HepG2 (cell line): ENCODE measurements around the gene PIM3. TPM values are rescaled to one million over a fixed set of nuclear protein-coding genes. Genes with fewer than 3 reads are reported as not detected.

Source experiments
- AHR ChIP-seq: IDR thresholded peaks from 2 replicates; pipeline ENCODE4 v1.6.1; 2018; ENCODE audit warnings: missing genetic modification reagents, missing compliant biosample characterization
- HDAC2 ChIP-seq: sonication (generic); formaldehyde crosslinking; IDR thresholded peaks from 2 replicates; pipeline ENCODE4 v1.4.0; 2020; ENCODE audit warnings: missing genetic modification reagents
- HMGXB3 ChIP-seq: sonication (generic); formaldehyde crosslinking; IDR thresholded peaks from 2 replicates; pipeline ENCODE4 v1.4.0; 2020; ENCODE audit warnings: missing genetic modification reagents, borderline replicate concordance
- HNF4A ChIP-seq: sonication (generic); formaldehyde crosslinking; IDR thresholded peaks from 2 replicates; pipeline ENCODE4 v1.4.0; 2020; ENCODE audit warnings: missing genetic modification reagents
- MAZ ChIP-seq, 2 experiments: sonication (generic) in 1 of 2; formaldehyde crosslinking in 1 of 2; IDR thresholded peaks; 2 replicates each; pipeline versions ENCODE4 v1.5.0 to v1.6.1; 2012 to 2020; ENCODE audit warnings: low read depth in 2 of 2, mild to moderate bottlenecking in 2 of 2, borderline replicate concordance in 1 of 2, improper control_type of control experiment in 1 of 2, low read length in 1 of 2, missing genetic modification reagents in 1 of 2, moderate library complexity in 1 of 2
- MIER2 ChIP-seq: IDR thresholded peaks from 2 replicates; pipeline ENCODE4 v1.6.1; 2016; ENCODE audit warnings: missing biosample characterization, missing genetic modification reagents
- TCF7 ChIP-seq: sonication (generic); IDR thresholded peaks from 2 replicates; pipeline ENCODE4 v1.6.1; 2016; ENCODE audit warnings: antibody characterized with exemption, low read depth
- ZBTB33 ChIP-seq: sonication (generic); formaldehyde crosslinking; IDR thresholded peaks from 2 replicates; pipeline ENCODE4 v1.4.0; 2020; ENCODE audit warnings: missing genetic modification reagents
- ZFP36L1 ChIP-seq: sonication (generic); formaldehyde crosslinking; IDR thresholded peaks from 2 replicates; pipeline ENCODE4 v1.8.0; 2022; ENCODE audit warnings: mild to moderate bottlenecking, missing genetic modification reagents, moderate library complexity
- ZFP62 ChIP-seq: sonication (generic); formaldehyde crosslinking; IDR thresholded peaks from 2 replicates; pipeline ENCODE4 v1.4.0; 2020; ENCODE audit warnings: missing genetic modification reagents
- ZNF281 ChIP-seq: sonication (generic); formaldehyde crosslinking; IDR thresholded peaks from 2 replicates; pipeline ENCODE4 v1.4.0; 2020; ENCODE audit warnings: missing genetic modification reagents, borderline replicate concordance
- ZNF337 ChIP-seq: sonication (generic); formaldehyde crosslinking; IDR thresholded peaks from 2 replicates; pipeline ENCODE4 v1.5.1; 2020; ENCODE audit warnings: missing genetic modification reagents, low read depth, mild to moderate bottlenecking, borderline replicate concordance
- ZNF432 ChIP-seq: sonication (generic); formaldehyde crosslinking; IDR thresholded peaks from 2 replicates; pipeline ENCODE4 v1.5.0; 2020; ENCODE audit warnings: missing genetic modification reagents, mild to moderate bottlenecking, borderline replicate concordance
- ZNF709 ChIP-seq: sonication (generic); formaldehyde crosslinking; IDR thresholded peaks from 2 replicates; pipeline ENCODE4 v1.5.0; 2020; ENCODE audit warnings: mild to moderate bottlenecking, missing genetic modification reagents
- polyA plus RNA-seq, 8 experiments: library from polyadenylated mRNA; depleted of rRNA in 3 of 8; stranded (reverse) in 7 of 8; unstranded in 1 of 8; fragments of >200 nt; fragmentation: Illumina TruSeq in 4 of 8; extraction: Trizol in 4 of 8; gene quantifications; 2 replicates each; pipeline versions ENCODE4 v1.2.1 to v1.2.3, GENCODE V29; 2011 to 2016; ENCODE audit warnings: low read depth in 4 of 8, missing spikeins in 1 of 8, mixed read lengths in 1 of 8; ENCODE audit not compliant: insufficient read depth in 1 of 8
- total RNA-seq, 5 experiments: library from RNA; depleted of rRNA; stranded (reverse); fragments of >200 nt; fragmentation: Illumina TruSeq; extraction: Trizol; gene quantifications; 2 replicates each; pipeline ENCODE4 v1.2.3, GENCODE V29; 2016; ENCODE audit warnings: low read depth in 1 of 5

The PIM3 gene
- total and polyA plus RNA-seq, 2 of the 13 experiments (the other 11 are each of a cell fraction or from before 2014, with no cell fraction given) = 21.6 to 31.2 TPM

GRCh38 chr22:49915610-49916009 is 45.0 kb upstream of the PIM3 start (continued):
- TF ChIP-seq ZBTB33 = 0 out of 2 replicates have a peak, but pooled peaks have one; percentile 25
- no peak for TF ChIP-seq ZFP62 (CRISPR knock-in tag)
- TF ChIP-seq TCF7 = no peak
- no peak for TF ChIP-seq HMGXB3
- TF ChIP-seq ZNF337 = no peak
- TF ChIP-seq ZNF709 (CRISPR knock-in tag) = no peak
- TF ChIP-seq MIER2 (CRISPR knock-in tag) = peak; percentile 72; the same call in 1 of the 2 replicates
- TF ChIP-seq AHR (CRISPR knock-in tag) = no peak
- TF ChIP-seq ZNF281 (CRISPR knock-in tag) = no peak
- TF ChIP-seq ZNF432 (CRISPR knock-in tag) = no peak
- TF ChIP-seq HNF4A = no peak
- TF ChIP-seq ZFP36L1 (CRISPR knock-in tag) = no peak
- TF ChIP-seq HDAC2 (CRISPR knock-in tag) = no peak
- no peak for TF ChIP-seq MAZ (IDR thresholded peaks at IDR 0.05; ENCODE audit: borderline replicate concordance, low read depth, low read length)
- TF ChIP-seq MAZ (CRISPR knock-in tag; IDR thresholded peaks at IDR 0.05; ENCODE audit: low read depth) = no peak
- TF ChIP-seq, all 625 proteins: peak for 5
